HG03571 (cell line): Measurements from ENCODE around the gene UGT3A1.

Experiments used
- ATAC-seq: cut with Tn5 transposase; IDR thresholded peaks from one replicate; pipeline ENCODE4 v1.9.1; 2021; ENCODE audit not compliant: unreplicated experiment

Gene UGT3A1

DNA sequence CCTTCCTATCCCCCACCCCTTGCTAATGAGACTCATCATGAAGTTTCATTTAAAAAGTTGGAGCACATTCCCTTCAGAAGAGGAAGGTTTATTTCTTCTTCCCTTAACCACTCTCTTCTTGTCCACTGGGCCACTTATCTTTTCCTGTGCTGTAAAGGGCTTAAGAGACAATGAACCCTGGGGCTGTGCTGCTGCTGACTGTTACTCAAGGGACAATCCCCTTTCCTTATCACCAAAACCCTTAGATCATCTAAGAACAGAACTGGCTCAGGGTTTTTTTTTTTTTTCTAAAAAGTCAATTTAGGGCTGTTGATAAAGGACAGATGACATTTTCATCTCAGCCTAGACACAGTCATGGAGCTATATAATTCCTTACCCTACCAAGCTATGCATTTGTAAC is 82.4 kb downstream of the UGT3A1 start:
- ATAC-seq, result no peak

DNA sequence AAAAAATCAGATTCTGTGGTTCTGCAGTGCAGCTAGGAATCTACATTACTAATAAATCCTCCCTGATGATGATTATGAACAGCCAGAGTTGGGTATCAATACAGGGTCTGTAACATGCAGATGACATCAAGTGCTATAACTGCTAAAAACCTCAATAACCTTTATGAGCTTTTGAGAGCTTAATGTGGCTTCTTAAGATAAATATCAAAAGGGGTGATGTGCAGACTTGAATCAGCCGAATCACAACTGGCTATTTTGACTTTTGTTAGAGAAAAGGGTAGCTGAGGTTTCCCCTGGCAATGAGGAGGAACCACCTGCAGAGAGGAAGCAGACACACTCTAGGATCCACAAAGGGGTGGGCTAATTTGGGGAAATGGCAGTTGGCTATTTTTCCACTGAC is 83.0 kb downstream of the UGT3A1 start:
- no peak for ATAC-seq

DNA sequence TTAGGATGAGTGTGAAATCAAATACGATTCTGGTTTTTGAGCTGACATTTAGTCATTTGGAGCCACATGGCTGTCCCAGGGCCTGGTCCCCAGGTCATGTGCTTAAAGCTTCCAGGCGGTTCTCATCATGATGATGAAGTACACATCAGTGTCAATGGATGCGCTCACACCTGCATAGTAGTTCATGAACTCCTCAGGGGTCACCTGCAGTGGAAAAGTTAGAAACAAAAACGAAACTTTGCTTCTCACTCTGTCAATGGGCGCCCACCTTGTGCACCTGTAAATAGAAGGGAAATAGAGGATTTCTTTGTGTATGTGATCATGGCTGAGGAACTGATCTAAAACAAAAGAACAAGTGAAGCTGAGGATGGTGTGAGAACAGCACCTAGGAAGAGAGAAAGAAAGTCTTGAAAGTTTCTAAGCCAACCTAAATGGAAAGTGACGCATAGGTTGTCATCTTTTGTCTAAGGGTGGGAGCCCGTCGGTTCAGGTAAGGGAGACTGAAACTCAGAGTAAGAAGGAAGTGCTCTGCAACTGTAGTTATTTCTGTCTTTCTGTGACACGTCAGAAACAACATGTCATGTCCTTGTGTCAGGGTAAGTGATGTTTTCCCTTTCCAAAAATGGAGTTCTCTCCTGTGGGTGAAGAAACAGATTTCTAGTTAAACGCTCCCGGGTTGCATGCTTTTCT is 86.6 kb downstream of the UGT3A1 start:
- no peak for ATAC-seq

DNA sequence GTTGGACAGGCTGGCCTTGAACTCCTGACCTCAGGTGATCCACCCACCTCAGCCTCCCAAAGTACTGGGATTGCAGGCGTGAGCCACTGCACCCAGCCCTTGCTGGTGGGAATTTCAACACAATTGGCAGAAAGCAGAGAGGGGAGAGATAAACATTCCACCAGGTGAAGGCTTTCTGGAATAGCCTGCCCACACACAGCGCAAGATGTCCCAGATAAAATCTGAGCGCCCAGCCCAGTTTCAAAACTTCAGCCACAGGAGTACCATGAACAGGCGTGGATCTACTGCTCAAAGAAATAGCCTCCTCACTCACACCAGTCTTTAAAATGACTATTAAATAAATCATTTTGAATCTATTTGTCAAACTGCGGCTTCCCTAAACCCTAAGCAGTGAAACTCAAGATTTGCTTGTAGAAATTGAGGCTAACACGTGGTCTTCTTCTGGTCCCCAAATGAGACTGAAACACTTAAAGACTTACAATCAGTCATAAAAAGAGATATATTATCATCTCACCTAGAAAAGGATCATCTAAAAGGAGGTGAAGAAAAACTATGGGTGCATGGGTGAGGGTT is 87.5 kb downstream of the UGT3A1 start:
- ATAC-seq, result no peak

DNA sequence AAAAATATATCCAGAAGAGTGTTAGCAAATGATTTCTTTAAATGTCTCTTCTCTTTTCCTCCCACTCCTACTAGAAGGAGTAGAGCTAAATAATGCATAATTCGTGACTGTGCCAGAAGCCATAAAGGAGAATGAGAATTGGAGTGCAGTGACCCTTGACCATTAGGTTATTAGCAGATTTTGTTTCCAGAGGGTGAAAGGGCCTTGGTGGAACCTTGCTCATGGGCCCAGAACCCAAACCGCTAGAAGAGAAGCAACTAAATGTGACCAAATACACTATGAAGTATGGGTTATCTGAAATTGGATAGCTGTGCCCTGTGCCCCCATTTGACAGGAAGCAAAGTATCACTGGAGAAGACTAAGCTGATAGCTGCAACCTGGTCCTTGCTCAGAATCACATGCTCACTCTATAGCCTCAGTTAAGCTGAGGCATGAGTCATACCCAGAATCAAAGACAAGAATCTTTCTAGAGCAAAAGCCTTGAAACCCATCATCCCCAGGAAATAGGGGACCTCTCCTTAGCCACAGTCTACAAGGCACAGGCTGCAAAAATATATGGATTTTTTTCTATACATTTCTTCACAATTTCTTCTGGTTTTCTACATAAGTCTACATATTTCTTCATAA is 89.0 kb downstream of the UGT3A1 start:
- ATAC-seq, result no peak
